HEK293 (cell line): Measurements from ENCODE around the gene DCX.

Experiments used
- CTCF ChIA-PET: fragments of 350-600 bp; formaldehyde crosslinking; extraction: SDS; loops from one replicate; lab custom pipeline; 2021; ENCODE audit warnings: antibody characterized with exemption; lab: Yijun Ruan, JAX
- POLR2A ChIA-PET: fragments of 300-600 bp; formaldehyde crosslinking; extraction: SDS; loops from one replicate; lab custom pipeline; 2020; ENCODE audit warnings: antibody characterized with exemption, inconsistent platforms; lab: Yijun Ruan, JAX
- H3K27ac ChIP-seq: fragments of 200-500 bp; sonication (Bioruptor generic); 2 replicates; pipeline ENCODE4 v1.5.1; 2014; ENCODE audit warnings: low read depth, low read length, control low read depth, inconsistent platforms; ENCODE audit errors: extremely low read depth
- H3K36me3 ChIP-seq, 2 experiments: fragments of 200-500 bp in 1 of 2; sonication (Bioruptor generic) in 1 of 2; 1 replicate in 1 of 2; 2 replicates in 1 of 2; pipeline ENCODE4 v1.5.1; 2014 to 2017; ENCODE audit warnings: inconsistent platforms in 2 of 2, low read length in 2 of 2; ENCODE audit not compliant: control insufficient read depth in 2 of 2, insufficient read depth in 1 of 2
- H3K4me1 ChIP-seq: fragments of 200-500 bp; sonication (Bioruptor generic); 2 replicates; pipeline ENCODE4 v1.5.1; 2014; ENCODE audit warnings: mild to moderate bottlenecking, low read length, inconsistent platforms; ENCODE audit not compliant: control insufficient read depth, insufficient read depth
- H3K4me3 ChIP-seq: 2 replicates; pipeline ENCODE4 v1.5.1; 2011; ENCODE audit warnings: low read depth, mild to moderate bottlenecking, control low read depth, low read length, moderate library complexity
- H3K9me3 ChIP-seq: fragments of 200-500 bp; sonication (Bioruptor generic); 2 replicates; pipeline ENCODE4 v1.5.1; 2014; ENCODE audit warnings: low read depth, low read length, inconsistent platforms; ENCODE audit not compliant: control insufficient read depth, insufficient read depth
- KLF1 ChIP-seq: fragments of 450-650 bp; formaldehyde crosslinking; IDR thresholded peaks from 2 replicates; pipeline ENCODE4 v1.5.1; 2016; ENCODE audit warnings: missing biosample characterization, missing genetic modification characterization
- KLF10 ChIP-seq: fragments of 450-650 bp; IDR thresholded peaks from 2 replicates; pipeline ENCODE4 v1.5.1; 2018; ENCODE audit warnings: missing biosample characterization, mild to moderate bottlenecking, missing genetic modification characterization
- KLF17 ChIP-seq: fragments of 450-650 bp; formaldehyde crosslinking; IDR thresholded peaks from 2 replicates; pipeline ENCODE4 v1.5.1; 2016; ENCODE audit warnings: missing biosample characterization, missing genetic modification characterization
- PBX3 ChIP-seq: sonication (generic); formaldehyde crosslinking; IDR thresholded peaks from 2 replicates; pipeline ENCODE4 v1.8.1; 2022; ENCODE audit warnings: mild to moderate bottlenecking, moderate library complexity, missing genetic modification reagents
- PRDM6 ChIP-seq: fragments of 450-650 bp; formaldehyde crosslinking; IDR thresholded peaks from 2 replicates; pipeline ENCODE4 v1.5.1; 2017; ENCODE audit warnings: missing biosample characterization, missing genetic modification characterization
- SALL2 ChIP-seq: fragments of 450-650 bp; formaldehyde crosslinking; IDR thresholded peaks from 2 replicates; pipeline ENCODE4 v1.5.0; 2017; ENCODE audit warnings: missing biosample characterization, mild to moderate bottlenecking, missing genetic modification characterization, borderline replicate concordance
- TRIM28 ChIP-seq: IDR thresholded peaks from 2 replicates; pipeline ENCODE4 v1.6.1; 2011; ENCODE audit warnings: low read length, control low read depth, borderline replicate concordance
- TSHZ1 ChIP-seq: fragments of 450-650 bp; formaldehyde crosslinking; IDR thresholded peaks from 2 replicates; pipeline ENCODE4 v1.5.1; 2016; ENCODE audit warnings: missing biosample characterization, missing genetic modification characterization, borderline replicate concordance
- ZBTB20 ChIP-seq: fragments of 450-650 bp; formaldehyde crosslinking; IDR thresholded peaks from 2 replicates; pipeline ENCODE4 v1.5.1; 2016; ENCODE audit warnings: missing biosample characterization, missing genetic modification characterization
- ZNF140 ChIP-seq: fragments of 450-650 bp; formaldehyde crosslinking; IDR thresholded peaks from 2 replicates; pipeline ENCODE4 v1.5.1; 2016; ENCODE audit warnings: missing biosample characterization, missing genetic modification characterization
- ZNF169 ChIP-seq: fragments of 450-650 bp; formaldehyde crosslinking; IDR thresholded peaks from 2 replicates; pipeline ENCODE4 v1.5.1; 2016; ENCODE audit warnings: missing biosample characterization, missing genetic modification characterization
- ZNF202 ChIP-seq: fragments of 450-650 bp; formaldehyde crosslinking; IDR thresholded peaks from 2 replicates; pipeline ENCODE4 v1.5.1; 2016; ENCODE audit warnings: missing biosample characterization, missing genetic modification characterization, borderline replicate concordance
- ZNF214 ChIP-seq: fragments of 450-650 bp; formaldehyde crosslinking; IDR thresholded peaks from 2 replicates; pipeline ENCODE4 v1.5.1; 2017; ENCODE audit warnings: missing biosample characterization, mild to moderate bottlenecking, missing genetic modification characterization, borderline replicate concordance
- ZNF248 ChIP-seq: fragments of 450-650 bp; formaldehyde crosslinking; IDR thresholded peaks from 2 replicates; pipeline ENCODE4 v1.5.1; 2017; ENCODE audit warnings: missing biosample characterization, missing genetic modification characterization
- ZNF362 ChIP-seq: fragments of 450-650 bp; formaldehyde crosslinking; IDR thresholded peaks from 2 replicates; pipeline ENCODE4 v1.5.1; 2016; ENCODE audit warnings: missing biosample characterization, missing genetic modification characterization
- ZNF48 ChIP-seq: fragments of 450-650 bp; formaldehyde crosslinking; IDR thresholded peaks from 2 replicates; pipeline ENCODE4 v1.5.1; 2016; ENCODE audit warnings: missing biosample characterization, missing genetic modification characterization
- ZNF707 ChIP-seq: fragments of 450-650 bp; formaldehyde crosslinking; IDR thresholded peaks from 2 replicates; pipeline ENCODE4 v1.5.1; 2016; ENCODE audit warnings: missing biosample characterization, missing genetic modification characterization
- ZNF768 ChIP-seq: fragments of 450-650 bp; formaldehyde crosslinking; IDR thresholded peaks from 2 replicates; pipeline ENCODE4 v1.5.1; 2018; ENCODE audit warnings: missing biosample characterization, mild to moderate bottlenecking, missing genetic modification characterization

Gene DCX

GRCh38 chrX:111337067-111337637 is 74.8 kb downstream of the DCX start:
- H3K27ac ChIP-seq: no peak overlapping the region
- H3K9me3 ChIP-seq: no peaks in the 10 kb centered on the region
- TF ChIP-seq TSHZ1 (tag by site-specific recombination) (no peak), ZNF768 (tag by site-specific recombination) (no peak), ZNF362 (tag by site-specific recombination) (no peak), ZNF202 (no peak), KLF10 (tag by site-specific recombination) (no peak), KLF17 (tag by site-specific recombination) (no peak), KLF1 (tag by site-specific recombination) (no peak), ZNF707 (tag by site-specific recombination) (no peak), ZNF169 (tag by site-specific recombination) (no peak), ZNF248 (tag by site-specific recombination) (no peak), ZNF214 (tag by site-specific recombination) (no peak), TRIM28 (no peak), ZNF48 (tag by site-specific recombination) (no peak), SALL2 (tag by site-specific recombination) (no peak), ZNF140 (tag by site-specific recombination) (no peak), PBX3 (CRISPR knock-in tag) (no peak), PRDM6 (tag by site-specific recombination) (no peak), ZBTB20 (tag by site-specific recombination) (no peak)
- POLR2A ChIA-PET: no interaction called here
- H3K4me3 ChIP-seq: no peak overlapping the region
- no peaks in the 10 kb centered on the region for H3K36me3 ChIP-seq
- CTCF ChIA-PET: no interaction called here
- no peaks in the 10 kb centered on the region for H3K4me1 ChIP-seq
